H1 (cell line): ENCODE results near the gene ABI1. TPM values are rescaled to one million over a fixed set of nuclear protein-coding genes. Genes with fewer than 3 reads are reported as not detected.
A peak's percentile ranks its signal among the peaks of the same experiment; 100 is the strongest.

Experiments used
- CTCF ChIA-PET: fragments of 300-600 bp; sonication (Branson Sonifier 250); formaldehyde crosslinking; loops from one replicate; lab custom pipeline; 2021; ENCODE audit not compliant: partially characterized antibody; lab: Charles Lee
- POLR2A ChIA-PET: fragments of 300-600 bp; sonication (Branson Sonifier 250); formaldehyde crosslinking; loops from one replicate; lab custom pipeline; 2021; ENCODE audit warnings: inconsistent platforms; ENCODE audit not compliant: partially characterized antibody; lab: Charles Lee
- DNase-seq, 2 experiments: peaks; one replicate each; pipeline versions ENCODE4 v3.0.0 to v3.0.0-alpha.2; 2010 to 2022; ENCODE audit warnings: low spot score in 2 of 2, low read depth in 1 of 2, mixed read lengths in 1 of 2
- FAIRE-seq: peaks from 2 replicates; lab custom pipeline; 2011; peaks lifted over from hg19 to GRCh38; lab: Jason Lieb, UNC
- H2AFZ ChIP-seq: 2 replicates; pipeline ENCODE4 v1.8.1; 2012; ENCODE audit warnings: low read length, inconsistent platforms
- H2AK5ac ChIP-seq: 2 replicates; pipeline ENCODE4 v1.6.1; 2013; ENCODE audit warnings: low read depth, low read length
- H2BK120ac ChIP-seq: replicated peaks from 2 replicates; pipeline ENCODE3; 2013; ENCODE audit warnings: low read depth, low read length, inconsistent platforms
- H2BK12ac ChIP-seq: 2 replicates; pipeline ENCODE4 v1.6.1; 2013; ENCODE audit warnings: low read depth, low read length
- H2BK15ac ChIP-seq: 2 replicates; pipeline ENCODE4 v1.6.1; 2013; ENCODE audit warnings: low read length
- H2BK20ac ChIP-seq: 2 replicates; pipeline ENCODE4 v1.6.1; 2013; ENCODE audit warnings: low read length
- H2BK5ac ChIP-seq: 2 replicates; pipeline ENCODE4 v1.6.1; 2013; ENCODE audit warnings: low read depth, low read length
- H3K14ac ChIP-seq: 2 replicates; pipeline ENCODE4 v1.6.1; 2013; ENCODE audit warnings: inconsistent platforms; ENCODE audit not compliant: insufficient read length
- H3K18ac ChIP-seq: 2 replicates; pipeline ENCODE4 v1.6.1; 2013; ENCODE audit warnings: low read length; ENCODE audit errors: extremely low read depth
- H3K23ac ChIP-seq: 2 replicates; pipeline ENCODE4 v1.6.1; 2013; ENCODE audit warnings: inconsistent platforms; ENCODE audit not compliant: insufficient read length
- H3K23me2 ChIP-seq: 2 replicates; pipeline ENCODE4 v1.6.1; 2013; ENCODE audit warnings: low read depth, low read length
- H3K27ac ChIP-seq: 2 replicates; pipeline ENCODE4 v1.6.1; 2011; ENCODE audit warnings: low read depth, low read length, inconsistent platforms
- H3K27me3 ChIP-seq, 4 experiments: replicated peaks in 1 of 4; 1 replicate in 1 of 4; 2 replicates in 3 of 4; pipeline versions ENCODE4 v1.6.1 to v1.8.1; 2011 to 2013; ENCODE audit warnings: low read length in 3 of 4, mild to moderate bottlenecking in 3 of 4, inconsistent platforms in 2 of 4, mixed read lengths in 2 of 4, moderate library complexity in 1 of 4; ENCODE audit not compliant: control insufficient read depth in 3 of 4, insufficient read depth in 3 of 4; ENCODE audit errors: extremely low read depth in 1 of 4
- H3K36me3 ChIP-seq, 4 experiments: 2 replicates each; pipeline versions ENCODE4 v1.6.1 to v1.8.1; 2011 to 2013; ENCODE audit warnings: mild to moderate bottlenecking in 4 of 4, low read length in 3 of 4, moderate library complexity in 2 of 4, control low read depth in 1 of 4, inconsistent platforms in 1 of 4; ENCODE audit not compliant: insufficient read depth in 4 of 4, control insufficient read depth in 2 of 4
- H3K4ac ChIP-seq: replicated peaks from 2 replicates; pipeline ENCODE3; 2013; ENCODE audit warnings: low read length, low read depth, mixed read lengths, inconsistent platforms; ENCODE audit not compliant: insufficient read length
- H3K4me1 ChIP-seq, 4 experiments: replicated peaks in 1 of 4; 1 replicate in 1 of 4; 2 replicates in 3 of 4; pipeline versions ENCODE4 v1.6.1 to v1.8.1; 2011 to 2013; ENCODE audit warnings: low read length in 3 of 4, inconsistent platforms in 2 of 4, mixed read lengths in 1 of 4; ENCODE audit not compliant: insufficient read depth in 4 of 4, control insufficient read depth in 3 of 4
- H3K4me2 ChIP-seq, 2 experiments: 2 replicates each; pipeline versions ENCODE4 v1.6.1 to v1.8.1; 2011 to 2013; ENCODE audit warnings: low read depth in 2 of 2, low read length in 2 of 2, control low read depth in 1 of 2, inconsistent platforms in 1 of 2, mild to moderate bottlenecking in 1 of 2; ENCODE audit not compliant: insufficient read depth in 1 of 2
- H3K4me3 ChIP-seq, 4 experiments: fragments of 200-600, 300-600 bp in 1 of 4; sonication (generic), shearing (Covaris generic), sonication (Bioruptor Twin) in 1 of 4; 2 replicates each; pipeline versions ENCODE4 v1.5.1 to v1.8.1; 2011 to 2016; ENCODE audit warnings: low read length in 4 of 4, low read depth in 3 of 4, control low read depth in 2 of 4, inconsistent platforms in 2 of 4, mild to moderate bottlenecking in 2 of 4, mixed read lengths in 1 of 4, moderate library complexity in 1 of 4; ENCODE audit not compliant: insufficient read depth in 2 of 4; ENCODE audit errors: extremely low read depth in 1 of 4
- H3K56ac ChIP-seq: replicated peaks from 2 replicates; pipeline ENCODE3; 2013; ENCODE audit warnings: low read depth, mild to moderate bottlenecking, mixed read lengths, low read length, inconsistent platforms; ENCODE audit not compliant: insufficient read length
- H3K79me1 ChIP-seq: 2 replicates; pipeline ENCODE4 v1.6.1; 2013; ENCODE audit warnings: low read depth, low read length, control low read depth
- H3K79me2 ChIP-seq, 2 experiments: 2 replicates each; pipeline versions ENCODE4 v1.6.1 to v1.8.1; 2012 to 2013; ENCODE audit warnings: low read length in 2 of 2, mild to moderate bottlenecking in 2 of 2, inconsistent platforms in 1 of 2; ENCODE audit not compliant: insufficient read depth in 2 of 2, control insufficient read depth in 1 of 2
- H3K9ac ChIP-seq, 4 experiments: replicated peaks in 1 of 4; 1 replicate in 1 of 4; 2 replicates in 3 of 4; pipeline versions ENCODE4 v1.6.1 to v1.8.1; 2011 to 2013; ENCODE audit warnings: low read depth in 3 of 4, low read length in 3 of 4, control low read depth in 2 of 4, mild to moderate bottlenecking in 2 of 4, moderate library complexity in 2 of 4, inconsistent platforms in 1 of 4; ENCODE audit errors: extremely low read depth in 1 of 4
- H3K9me3 ChIP-seq, 2 experiments: 2 replicates each; pipeline versions ENCODE4 v1.6.1 to v1.8.1; 2012 to 2013; ENCODE audit warnings: mild to moderate bottlenecking in 2 of 2, moderate library complexity in 2 of 2, control low read depth in 1 of 2, inconsistent platforms in 1 of 2, low read depth in 1 of 2, low read length in 1 of 2, mixed read lengths in 1 of 2; ENCODE audit not compliant: insufficient read depth in 2 of 2
- H4K20me1 ChIP-seq, 2 experiments: replicated peaks in 1 of 2; 2 replicates each; pipeline versions ENCODE3 to v1.8.1; 2011 to 2013; ENCODE audit warnings: inconsistent platforms in 2 of 2, low read length in 2 of 2, mild to moderate bottlenecking in 1 of 2; ENCODE audit not compliant: insufficient read depth in 2 of 2, control insufficient read depth in 1 of 2
- H4K5ac ChIP-seq: 2 replicates; pipeline ENCODE4 v1.6.1; 2013; ENCODE audit warnings: low read length, low read depth, mixed read lengths, inconsistent platforms; ENCODE audit not compliant: insufficient read length
- H4K8ac ChIP-seq: 2 replicates; pipeline ENCODE4 v1.8.0; 2013; ENCODE audit warnings: mild to moderate bottlenecking, moderate library complexity, low read length, inconsistent platforms; ENCODE audit not compliant: insufficient read depth; ENCODE audit errors: extremely low read depth
- H4K91ac ChIP-seq: replicated peaks from 2 replicates; pipeline ENCODE3; 2013; ENCODE audit warnings: low read length, mixed read lengths, inconsistent platforms; ENCODE audit not compliant: insufficient read length
- BACH1 ChIP-seq: IDR thresholded peaks from 2 replicates; pipeline ENCODE4 v1.6.1; 2012; ENCODE audit warnings: low read length, improper control_type of control experiment
- BCL11A ChIP-seq, 2 experiments: IDR thresholded peaks; one replicate each; pipeline ENCODE4 v1.6.1; 2011; ENCODE audit warnings: low read depth in 2 of 2, low read length in 2 of 2, mild to moderate bottlenecking in 2 of 2
- BRCA1 ChIP-seq: IDR thresholded peaks from 2 replicates; pipeline ENCODE4 v1.6.1; 2012; ENCODE audit warnings: low read depth, low read length, improper control_type of control experiment
- CEBPB ChIP-seq: IDR thresholded peaks from 2 replicates; pipeline ENCODE4 v1.6.1; 2012; ENCODE audit warnings: low read depth, low read length
- EP300 ChIP-seq, 2 experiments: IDR thresholded peaks; 1 replicate in 1 of 2; 2 replicates in 1 of 2; pipeline ENCODE4 v1.6.1; 2011 to 2012; ENCODE audit warnings: low read depth in 2 of 2, low read length in 2 of 2, mild to moderate bottlenecking in 2 of 2, borderline replicate concordance in 1 of 2, inconsistent platforms in 1 of 2, moderate library complexity in 1 of 2
- EZH2 ChIP-seq: fragments of 200-600 bp; sonication (generic); IDR thresholded peaks from 2 replicates; pipeline ENCODE4 v1.7.1; 2012; ENCODE audit warnings: low read depth, mild to moderate bottlenecking, moderate library complexity, low read length, inconsistent platforms; ENCODE audit not compliant: severe bottlenecking
- HDAC6 ChIP-seq: IDR thresholded peaks from one replicate; pipeline ENCODE4 v1.7.1; 2012; ENCODE audit warnings: low read depth, mild to moderate bottlenecking, inconsistent platforms, low read length, moderate library complexity
- KDM1A ChIP-seq: fragments of 200-600, 300-600 bp; sonication (generic); IDR thresholded peaks from 2 replicates; pipeline ENCODE4 v1.7.1; 2016; ENCODE audit warnings: mild to moderate bottlenecking, low read length, borderline replicate concordance
- NRF1 ChIP-seq: IDR thresholded peaks from 2 replicates; pipeline ENCODE4 v1.6.1; 2011; ENCODE audit warnings: mild to moderate bottlenecking, low read depth, low read length, improper control_type of control experiment
- POLR2AphosphoS5 ChIP-seq: IDR thresholded peaks from 2 replicates; pipeline ENCODE4 v1.6.1; 2011; ENCODE audit warnings: low read depth, low read length
- RAD21 ChIP-seq, 2 experiments: IDR thresholded peaks in 1 of 2; conservative IDR thresholded peaks in 1 of 2; 2 replicates each; pipeline ENCODE4 v1.6.1; 2011; ENCODE audit warnings: low read depth in 2 of 2, low read length in 2 of 2, improper control_type of control experiment in 1 of 2, inconsistent platforms in 1 of 2, mild to moderate bottlenecking in 1 of 2, moderate library complexity in 1 of 2
- SP4 ChIP-seq: IDR thresholded peaks from 2 replicates; pipeline ENCODE4 v1.6.1; 2012; ENCODE audit warnings: low read length, inconsistent platforms
- WGBS, 2 experiments: shearing (Covaris generic) in 1 of 2; methylation state at CpG; one replicate each; pipeline versions ENCODE4 v1.1.6 to v1.1.7; 2013 to 2015; ENCODE audit warnings: low lambda C conversion rate in 2 of 2, mixed read lengths in 2 of 2, inconsistent platforms in 1 of 2, low coverage in 1 of 2, missing lambda C conversion rate in 1 of 2; ENCODE audit not compliant: insufficient replicate concordance in 2 of 2, insufficient coverage in 1 of 2, insufficient read length in 1 of 2; ENCODE audit errors: extremely low coverage in 1 of 2, missing lambda C conversion rate in 1 of 2; 5-methylcytosine and 5-hydroxymethylcytosine counted together
- polyA plus RNA-seq, 7 experiments: library from polyadenylated mRNA; depleted of rRNA in 3 of 7; stranded (reverse) in 5 of 7; unstranded in 2 of 7; fragments of >200 nt in 5 of 7; fragments of 200-250 nt in 2 of 7; gene quantifications; 1 replicate in 5 of 7; 2 replicates in 1 of 7; 4 replicates in 1 of 7; pipeline versions ENCODE4 v1.2.1 to v1.2.3, GENCODE V29; 2011 to 2013; ENCODE audit warnings: missing spikeins in 2 of 7, mixed read lengths in 2 of 7
- total RNA-seq: library from RNA; stranded (reverse); fragmentation: NEBNext Ultra II Directional; extraction: Animal tissue kit (Norgen Biotek cat#: 25700); gene quantifications from 2 replicates; pipeline ENCODE4 v1.2.1, GENCODE V29; 2021

Gene ABI1
- total and polyA plus RNA-seq, 2 of the 8 experiments (the other 6 are each of a cell fraction or from before 2014, with no cell fraction given): 35.4 to 37.0 TPM

DNA sequence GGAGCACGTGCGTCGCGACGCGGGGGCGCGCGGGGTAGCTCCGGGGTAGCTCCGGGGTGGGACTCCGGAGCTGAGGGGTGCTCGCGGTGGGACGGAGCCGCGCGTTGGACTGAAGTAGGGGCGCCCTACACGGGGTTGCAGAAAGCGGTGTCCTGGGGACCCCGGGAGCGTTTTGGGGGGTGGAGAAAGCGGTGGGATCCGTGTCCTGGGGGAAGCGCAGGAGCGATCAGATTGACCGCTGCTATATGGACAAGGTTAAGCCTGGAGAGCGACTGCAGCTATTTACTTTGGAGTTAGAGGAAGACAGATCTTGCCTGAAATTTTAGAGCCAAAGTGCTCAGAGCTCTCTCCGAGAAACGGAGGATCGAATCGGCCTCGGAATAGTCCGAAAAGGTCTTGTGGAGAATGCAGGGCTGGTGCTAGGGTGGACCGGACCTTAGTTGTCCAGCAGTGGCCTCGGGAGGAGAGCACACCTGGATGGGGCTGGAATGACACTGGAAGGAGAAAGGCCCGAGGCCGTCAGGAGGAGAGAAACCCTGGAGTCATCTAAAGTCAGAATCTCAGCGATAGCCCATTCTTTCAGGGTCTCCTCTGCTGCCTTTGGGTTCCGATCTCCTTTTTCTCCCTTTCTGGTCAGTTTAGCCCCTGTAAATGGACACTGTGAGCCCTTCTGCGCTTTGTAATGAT is 162.7 kb downstream of the ABI1 start:
- Histone ChIP-seq H3K4me3 (peak overlapping the region; percentile 81 to 95 (median 86)), H3K18ac (0 out of 2 replicates have a peak overlapping the region, but pooled peaks have one; percentile 29), H2BK120ac (no peak overlapping the region), H4K20me1 (no peaks in the 10 kb centered on the region), H3K14ac (no peak overlapping the region), H3K36me3 (peaks cover 0 to 9% (median 0%) of the 10 kb centered on the region in 4 experiments; a peak in 2 of 8 replicates), H3K4me2 (peak overlapping the region; percentile 88 to 93), H3K4me1 (peaks cover 0 to 2% (median 1%) of the 10 kb centered on the region in 4 experiments; a peak in 2 of 7 replicates), H4K91ac (no peak overlapping the region), H2BK5ac (no peak overlapping the region), H3K23me2 (peaks cover 8% of the 10 kb centered on the region; the same call in 1 of the 2 replicates), H2BK15ac (no peak overlapping the region), H3K9ac (peak overlapping the region; percentile 56 to 88 (median 74)), H3K23ac (no peak overlapping the region), H2BK20ac (no peak overlapping the region), H2BK12ac (no peak overlapping the region), H3K27me3 (no peaks in the 10 kb centered on the region), H3K4ac (no peak overlapping the region), H3K79me1 (peaks cover 10% of the 10 kb centered on the region), H2AFZ (peak overlapping the region; percentile 36; the same call in 1 of the 2 replicates), H2AK5ac (no peak overlapping the region), H4K5ac (no peak overlapping the region), H3K27ac (no peak overlapping the region), H3K9me3 (no peaks in the 10 kb centered on the region), H3K79me2 (peaks cover 8 to 52% of the 10 kb centered on the region in 2 experiments), H4K8ac (peak overlapping the region; percentile 12; the same call in 1 of the 2 replicates), H3K56ac (no peak overlapping the region)
- CTCF ChIA-PET: interaction anchor here (1.1 kb wide), 1 partner anchor 28 kb away, joined by 3 read pairs; no protein-coding TSS in a partner anchor
- 3% methylated on average over 29 of the region's 42 CpGs; no CpG with 5 or more reads in 1 of the 2 experiments for WGBS, 2 experiments
- FAIRE-seq: no peak
- POLR2A ChIA-PET: interaction anchor here (0.6 to 0.9 kb wide), 3 partner anchors 125 to 456 kb away, joined by 3 to 4 read pairs (median 3); partner anchors contain the start of gene YME1L1
- no peak for DNase-seq
- TF ChIP-seq BACH1 (no peak), HDAC6 (no peak), KDM1A (no peak), BCL11A (IDR thresholded peaks at IDR 0.05; ENCODE audit: low read depth in 2 of 2, low read length in 2 of 2) (no peak), CEBPB (no peak), RAD21 (IDR thresholded peaks at IDR 0.05 in 1 of 2, conservative IDR thresholded peaks at IDR 0.05 in 1 of 2; ENCODE audit: low read depth in 2 of 2, low read length in 2 of 2) (no peak), SP4 (no peak), BRCA1 (no peak), EZH2 (no peak), EP300 (IDR thresholded peaks at IDR 0.05; ENCODE audit: borderline replicate concordance in 1 of 2, low read depth in 2 of 2, low read length in 2 of 2) (no peak), NRF1 (no peak), POLR2AphosphoS5 (no peak)
